PFSK-1 (cell line): ENCODE data around the gene SEMA6D. TPM values are rescaled to one million over a fixed set of nuclear protein-coding genes. Genes with fewer than 3 reads are reported as not detected.
A peak's percentile ranks its signal among the peaks of the same experiment; 100 is the strongest.

Source experiments
- FOXP2 ChIP-seq: optimal IDR thresholded peaks from 2 replicates; pipeline ENCODE3; 2011; ENCODE audit warnings: borderline replicate concordance, control low read depth, inconsistent platforms; ENCODE audit not compliant: insufficient read depth; ENCODE audit errors: extremely low read length, extremely low read depth
- POLR2AphosphoS5 ChIP-seq: IDR thresholded peaks from 2 replicates; pipeline ENCODE4 v1.6.1; 2012; ENCODE audit warnings: low read depth, mild to moderate bottlenecking, control low read depth, low read length, moderate library complexity
- REST ChIP-seq, 2 experiments: IDR thresholded peaks; 2 replicates each; pipeline versions ENCODE4 v1.6.1 to v1.8.0; 2011 to 2012; ENCODE audit warnings: low read depth in 2 of 2, low read length in 2 of 2, control low read depth in 1 of 2, inconsistent platforms in 1 of 2, mild to moderate bottlenecking in 1 of 2, moderate library complexity in 1 of 2; ENCODE audit not compliant: insufficient read depth in 1 of 2
- SIN3A ChIP-seq: IDR thresholded peaks from 2 replicates; pipeline ENCODE4 v1.6.1; 2012; ENCODE audit warnings: mild to moderate bottlenecking, low read length, moderate library complexity, borderline replicate concordance; ENCODE audit not compliant: insufficient read depth
- TAF1 ChIP-seq: IDR thresholded peaks from 2 replicates; pipeline ENCODE4 v1.6.1; 2012; ENCODE audit warnings: low read length, control low read depth, borderline replicate concordance; ENCODE audit not compliant: insufficient read depth
- polyA plus RNA-seq: library from polyadenylated mRNA; unstranded; fragments of >200 nt; gene quantifications from one replicate; pipeline ENCODE4 v1.2.1, GENCODE V29; 2012; ENCODE audit warnings: low read depth, missing spikeins; ENCODE audit not compliant: insufficient read length

SEMA6D gene, protein sequence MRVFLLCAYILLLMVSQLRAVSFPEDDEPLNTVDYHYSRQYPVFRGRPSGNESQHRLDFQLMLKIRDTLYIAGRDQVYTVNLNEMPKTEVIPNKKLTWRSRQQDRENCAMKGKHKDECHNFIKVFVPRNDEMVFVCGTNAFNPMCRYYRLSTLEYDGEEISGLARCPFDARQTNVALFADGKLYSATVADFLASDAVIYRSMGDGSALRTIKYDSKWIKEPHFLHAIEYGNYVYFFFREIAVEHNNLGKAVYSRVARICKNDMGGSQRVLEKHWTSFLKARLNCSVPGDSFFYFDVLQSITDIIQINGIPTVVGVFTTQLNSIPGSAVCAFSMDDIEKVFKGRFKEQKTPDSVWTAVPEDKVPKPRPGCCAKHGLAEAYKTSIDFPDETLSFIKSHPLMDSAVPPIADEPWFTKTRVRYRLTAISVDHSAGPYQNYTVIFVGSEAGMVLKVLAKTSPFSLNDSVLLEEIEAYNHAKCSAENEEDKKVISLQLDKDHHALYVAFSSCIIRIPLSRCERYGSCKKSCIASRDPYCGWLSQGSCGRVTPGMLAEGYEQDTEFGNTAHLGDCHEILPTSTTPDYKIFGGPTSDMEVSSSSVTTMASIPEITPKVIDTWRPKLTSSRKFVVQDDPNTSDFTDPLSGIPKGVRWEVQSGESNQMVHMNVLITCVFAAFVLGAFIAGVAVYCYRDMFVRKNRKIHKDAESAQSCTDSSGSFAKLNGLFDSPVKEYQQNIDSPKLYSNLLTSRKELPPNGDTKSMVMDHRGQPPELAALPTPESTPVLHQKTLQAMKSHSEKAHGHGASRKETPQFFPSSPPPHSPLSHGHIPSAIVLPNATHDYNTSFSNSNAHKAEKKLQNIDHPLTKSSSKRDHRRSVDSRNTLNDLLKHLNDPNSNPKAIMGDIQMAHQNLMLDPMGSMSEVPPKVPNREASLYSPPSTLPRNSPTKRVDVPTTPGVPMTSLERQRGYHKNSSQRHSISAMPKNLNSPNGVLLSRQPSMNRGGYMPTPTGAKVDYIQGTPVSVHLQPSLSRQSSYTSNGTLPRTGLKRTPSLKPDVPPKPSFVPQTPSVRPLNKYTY
- polyA plus RNA-seq, result 2.8 TPM

- TF ChIP-seq POLR2AphosphoS5 (no peak), SIN3A (peak; percentile 46; the same call in 1 of the 2 replicates), TAF1 (0 out of 2 replicates have a peak, but pooled peaks have one; percentile 44), REST (IDR thresholded peaks at IDR 0.05; ENCODE audit: insufficient read depth in 1 of 2, low read depth in 2 of 2, low read length in 2 of 2) (no peak), FOXP2 (peak; percentile 37)
Measured at GRCh38 chr15:47717036-47717612, at the start of gene SEMA6D. TSS of gene SEMA6D (plus strand) at chr15:47717505. CDS start at chr15:47759799, 42,294 bp downstream.

DNA sequence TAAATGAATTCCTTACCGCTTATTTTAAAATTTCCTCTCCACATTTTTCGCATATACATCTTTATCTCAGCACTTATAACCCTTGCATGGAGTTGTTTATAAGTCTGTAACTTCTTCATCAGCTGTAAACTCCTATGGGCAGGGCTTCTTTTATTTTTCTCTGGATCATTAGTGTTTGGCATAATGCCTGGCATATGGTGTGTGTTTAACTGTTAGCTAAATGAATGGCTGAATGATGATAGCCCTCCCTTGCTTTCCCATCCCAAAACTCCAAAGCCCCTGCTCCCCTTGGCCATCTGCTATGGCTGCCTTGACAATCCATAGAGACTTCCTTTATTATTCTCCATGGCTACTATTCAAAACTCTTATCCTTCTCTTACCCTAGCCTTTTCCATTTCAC, 48.1 kb upstream of the SEMA6D start:
- TF ChIP-seq FOXP2 (no peak), REST (IDR thresholded peaks at IDR 0.05; ENCODE audit: insufficient read depth in 1 of 2, low read depth in 2 of 2, low read length in 2 of 2) (no peak), TAF1 (no peak), POLR2AphosphoS5 (no peak), SIN3A (no peak)

- TF ChIP-seq REST (IDR thresholded peaks at IDR 0.05; ENCODE audit: insufficient read depth in 1 of 2, low read depth in 2 of 2, low read length in 2 of 2) (no peak), FOXP2 (no peak), POLR2AphosphoS5 (no peak), TAF1 (no peak), SIN3A (no peak)
Measured at GRCh38 chr15:47670365-47670764, 46.9 kb upstream of the SEMA6D start.

- TF ChIP-seq SIN3A (no peak), FOXP2 (no peak), POLR2AphosphoS5 (no peak), TAF1 (no peak), REST (IDR thresholded peaks at IDR 0.05; ENCODE audit: insufficient read depth in 1 of 2, low read depth in 2 of 2, low read length in 2 of 2) (no peak)
Measured at GRCh38 chr15:47673232-47673761, 44.0 kb upstream of the SEMA6D start.
